ENCODE data around the gene DYNC2H1.

DYNC2H1 gene

DNA sequence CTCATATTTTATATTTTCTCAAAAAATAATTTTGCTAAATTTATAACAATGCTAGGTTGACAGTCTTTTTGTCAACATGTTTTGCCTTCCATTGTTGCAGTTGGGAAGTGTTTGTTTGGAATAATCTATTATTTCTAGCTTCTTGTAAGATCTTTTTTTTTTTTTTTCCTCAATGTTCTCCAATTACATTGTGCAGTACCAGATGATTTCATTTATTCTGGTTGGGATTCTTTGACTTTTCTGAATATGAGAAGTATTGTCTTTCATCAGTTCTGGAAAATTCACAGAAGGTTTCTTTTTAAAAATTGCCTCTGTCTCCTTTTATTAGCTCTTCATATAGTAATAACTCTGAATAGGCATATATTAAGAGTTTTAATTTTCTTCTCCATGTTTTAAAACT is 245.4 kb downstream of the DYNC2H1 start:
- Histone ChIP-seq H3K27me3 (replicated peaks; ENCODE audit: control insufficient read depth, insufficient read depth, low read length) (no peaks in the 10 kb centered on the region), H3K4me3 (replicated peaks; ENCODE audit: low read depth, low read length) (no peak overlapping the region), H3K36me3 (ENCODE audit: control insufficient read depth, insufficient read depth, low read length) (no peaks in the 10 kb centered on the region)
- TF ChIP-seq CTCF (IDR thresholded peaks at IDR 0.05; ENCODE audit: insufficient read depth, low read length, poor library complexity, severe bottlenecking), result no peak
- no peak for DNase-seq (ENCODE audit: extremely low read depth, insufficient read length)

- Histone ChIP-seq H3K4me3 (replicated peaks; ENCODE audit: low read depth, low read length) (no peak overlapping the region), H3K27me3 (replicated peaks; ENCODE audit: control insufficient read depth, insufficient read depth, low read length) (no peaks in the 10 kb centered on the region), H3K36me3 (ENCODE audit: control insufficient read depth, insufficient read depth, low read length) (no peaks in the 10 kb centered on the region)
- no peak for TF ChIP-seq CTCF (IDR thresholded peaks at IDR 0.05; ENCODE audit: insufficient read depth, low read length, poor library complexity, severe bottlenecking)
- no peak for DNase-seq (ENCODE audit: extremely low read depth, insufficient read length)
Observed at GRCh38 chr11:103358251-103358650, 249.0 kb downstream of the DYNC2H1 start.

- no peak for TF ChIP-seq CTCF (IDR thresholded peaks at IDR 0.05; ENCODE audit: insufficient read depth, low read length, poor library complexity, severe bottlenecking)
- no peaks in the 10 kb centered on the region for H3K36me3 ChIP-seq (ENCODE audit: control insufficient read depth, insufficient read depth, low read length)
- no peak overlapping the region for H3K4me3 ChIP-seq (replicated peaks; ENCODE audit: low read depth, low read length)
- H3K27me3 ChIP-seq (replicated peaks; ENCODE audit: control insufficient read depth, insufficient read depth, low read length), result no peaks in the 10 kb centered on the region
- no peak for DNase-seq (ENCODE audit: extremely low read depth, insufficient read length)
Observed at GRCh38 chr11:103359216-103359615, 250.0 kb downstream of the DYNC2H1 start.

- Histone ChIP-seq H3K4me3 (replicated peaks; ENCODE audit: low read depth, low read length) (no peak overlapping the region), H3K27me3 (replicated peaks; ENCODE audit: control insufficient read depth, insufficient read depth, low read length) (no peaks in the 10 kb centered on the region), H3K36me3 (ENCODE audit: control insufficient read depth, insufficient read depth, low read length) (no peaks in the 10 kb centered on the region)
- TF ChIP-seq CTCF (IDR thresholded peaks at IDR 0.05; ENCODE audit: insufficient read depth, low read length, poor library complexity, severe bottlenecking), result no peak
- no peak for DNase-seq (ENCODE audit: extremely low read depth, insufficient read length)
Observed at GRCh38 chr11:103364687-103365086, 255.5 kb downstream of the DYNC2H1 start.

DNA sequence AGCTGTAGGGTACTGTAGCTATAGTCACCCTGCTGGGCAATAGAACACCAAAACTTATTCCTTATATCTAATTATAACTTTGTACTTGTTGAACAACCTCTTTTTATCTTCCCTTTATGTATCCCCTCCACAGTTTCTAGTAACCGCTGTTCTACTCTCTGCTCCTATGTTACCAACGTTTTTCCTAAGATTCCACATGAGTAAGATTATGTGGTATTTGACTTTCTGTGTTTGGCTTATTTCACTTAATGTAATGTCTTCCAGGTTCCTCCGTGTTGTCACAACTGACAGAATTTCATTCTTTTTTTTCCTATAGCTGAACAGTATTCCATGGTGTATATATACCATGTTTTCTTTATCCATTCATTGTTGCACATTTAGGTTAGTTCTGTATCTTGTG is 258.4 kb downstream of the DYNC2H1 start:
- DNase-seq (ENCODE audit: extremely low read depth, insufficient read length), result no peak
- Histone ChIP-seq H3K4me3 (replicated peaks; ENCODE audit: low read depth, low read length) (no peak overlapping the region), H3K27me3 (replicated peaks; ENCODE audit: control insufficient read depth, insufficient read depth, low read length) (no peaks in the 10 kb centered on the region), H3K36me3 (ENCODE audit: control insufficient read depth, insufficient read depth, low read length) (no peaks in the 10 kb centered on the region)
- TF ChIP-seq CTCF (IDR thresholded peaks at IDR 0.05; ENCODE audit: insufficient read depth, low read length, poor library complexity, severe bottlenecking), result no peak

GRCh38 chr11:103368145-103368544 is 258.9 kb downstream of the DYNC2H1 start:
- no peaks in the 10 kb centered on the region for H3K36me3 ChIP-seq (ENCODE audit: control insufficient read depth, insufficient read depth, low read length)
- no peak for TF ChIP-seq CTCF (IDR thresholded peaks at IDR 0.05; ENCODE audit: insufficient read depth, low read length, poor library complexity, severe bottlenecking)
- H3K27me3 ChIP-seq (replicated peaks; ENCODE audit: control insufficient read depth, insufficient read depth, low read length), result no peaks in the 10 kb centered on the region
- H3K4me3 ChIP-seq (replicated peaks; ENCODE audit: low read depth, low read length), result no peak overlapping the region
- DNase-seq (ENCODE audit: extremely low read depth, insufficient read length), result no peak

Measured in GM06990 (cell line).